IMR-90 (cell line): ENCODE results near the gene SUGCT. TPM values are rescaled to one million over a fixed set of nuclear protein-coding genes. Genes with fewer than 3 reads are reported as not detected.

Source experiments
- ATAC-seq: fragments of 200-7000 bp; cut with Tn5 transposase; 2 replicates; pipeline ENCODE4 v1.9.1; 2020; ENCODE audit warnings: low read depth, mild to moderate bottlenecking, moderate library complexity
- BruUV-seq: library from RNA; stranded (reverse); fragments of 400-500 nt; replicated peaks from 2 replicates; lab custom pipeline; 2021; lab: Mats Ljungman, UMichigan
- CTCF ChIA-PET: fragments of 300-600 bp; formaldehyde crosslinking; extraction: SDS; loops from one replicate; lab custom pipeline; 2021; ENCODE audit warnings: antibody characterized with exemption; lab: Yijun Ruan, JAX
- POLR2A ChIA-PET: fragments of 300-600 bp; sonication (Branson Sonifier 250); formaldehyde crosslinking; loops from one replicate; lab custom pipeline; 2022; ENCODE audit warnings: antibody characterized with exemption; ENCODE audit not compliant: unreplicated experiment; lab: Charles Lee
- DNase-seq: peaks from one replicate; pipeline ENCODE4 v3.0.0; 2013
- H2AFZ ChIP-seq: replicated peaks from 2 replicates; pipeline ENCODE3; 2013; ENCODE audit warnings: low read length, mild to moderate bottlenecking; ENCODE audit not compliant: poor library complexity
- H2AK5ac ChIP-seq: 2 replicates; pipeline ENCODE4 v1.6.1; 2013; ENCODE audit warnings: low read depth, low read length, inconsistent platforms
- H2AK9ac ChIP-seq: replicated peaks from 2 replicates; pipeline ENCODE3; 2013; ENCODE audit warnings: mild to moderate bottlenecking, low read depth, low read length, moderate library complexity; ENCODE audit not compliant: poor library complexity
- H2BK120ac ChIP-seq: 2 replicates; pipeline ENCODE4 v1.6.1; 2013; ENCODE audit warnings: low read depth, low read length, inconsistent platforms
- H2BK15ac ChIP-seq: 3 replicates; pipeline ENCODE4 v1.6.1; 2013; ENCODE audit warnings: low read depth, low read length, inconsistent platforms
- H2BK20ac ChIP-seq: 2 replicates; pipeline ENCODE4 v1.6.1; 2013; ENCODE audit warnings: low read depth, mild to moderate bottlenecking, inconsistent platforms, low read length, moderate library complexity
- H2BK5ac ChIP-seq: 2 replicates; pipeline ENCODE4 v1.6.1; 2013; ENCODE audit warnings: mild to moderate bottlenecking, low read depth, low read length, inconsistent platforms; ENCODE audit not compliant: poor library complexity, severe bottlenecking
- H3K14ac ChIP-seq: replicated peaks from 2 replicates; pipeline ENCODE4 v1.6.1; 2013; ENCODE audit warnings: low read depth, low read length, inconsistent platforms
- H3K18ac ChIP-seq: 2 replicates; pipeline ENCODE4 v1.6.1; 2013; ENCODE audit warnings: low read depth, low read length, control low read depth
- H3K23ac ChIP-seq: 2 replicates; pipeline ENCODE4 v1.6.1; 2013; ENCODE audit warnings: low read depth, low read length, inconsistent platforms
- H3K27ac ChIP-seq: 2 replicates; pipeline ENCODE4 v1.5.1; 2013; ENCODE audit warnings: mild to moderate bottlenecking, control low read depth, low read length; ENCODE audit not compliant: insufficient read depth
- H3K27me3 ChIP-seq: 2 replicates; pipeline ENCODE4 v1.6.1; 2013; ENCODE audit warnings: low read length; ENCODE audit not compliant: control insufficient read depth, insufficient read depth
- H3K36me3 ChIP-seq: 2 replicates; pipeline ENCODE4 v1.6.1; 2013; ENCODE audit warnings: low read length, mixed read lengths; ENCODE audit not compliant: control insufficient read depth, insufficient read depth
- H3K4ac ChIP-seq: 2 replicates; pipeline ENCODE4 v1.6.1; 2013; ENCODE audit warnings: low read depth, low read length, inconsistent platforms
- H3K4me1 ChIP-seq: 2 replicates; pipeline ENCODE4 v1.6.1; 2013; ENCODE audit warnings: low read length, mixed read lengths; ENCODE audit not compliant: control insufficient read depth, insufficient read depth
- H3K4me2 ChIP-seq: 2 replicates; pipeline ENCODE4 v1.6.1; 2013; ENCODE audit warnings: low read depth, mild to moderate bottlenecking, control low read depth, low read length, moderate library complexity
- H3K4me3 ChIP-seq: 2 replicates; pipeline ENCODE4 v1.5.1; 2013; ENCODE audit warnings: low read depth, mild to moderate bottlenecking, control low read depth, low read length, moderate library complexity; ENCODE audit not compliant: insufficient read depth
- H3K56ac ChIP-seq: 2 replicates; pipeline ENCODE4 v1.6.1; 2013; ENCODE audit warnings: low read length, inconsistent platforms; ENCODE audit not compliant: insufficient read depth; ENCODE audit errors: extremely low read depth
- H3K79me1 ChIP-seq, 2 experiments: 2 replicates each; pipeline ENCODE4 v1.6.1; 2013; ENCODE audit warnings: low read length in 2 of 2, inconsistent platforms in 1 of 2, low read depth in 1 of 2
- H3K9ac ChIP-seq: 2 replicates; pipeline ENCODE4 v1.6.1; 2013; ENCODE audit warnings: low read depth, low read length, control low read depth
- H3K9me1 ChIP-seq: 2 replicates; pipeline ENCODE4 v1.6.1; 2013; ENCODE audit warnings: low read length, inconsistent platforms; ENCODE audit not compliant: insufficient read depth
- H3K9me3 ChIP-seq: 2 replicates; pipeline ENCODE4 v1.6.1; 2013; ENCODE audit warnings: low read length; ENCODE audit not compliant: control insufficient read depth, insufficient read depth
- H4K20me1 ChIP-seq: 2 replicates; pipeline ENCODE4 v1.6.1; 2013; ENCODE audit warnings: low read length, inconsistent platforms; ENCODE audit not compliant: insufficient read depth
- H4K5ac ChIP-seq: 2 replicates; pipeline ENCODE4 v1.6.1; 2013; ENCODE audit warnings: mild to moderate bottlenecking, low read depth, low read length, control low read depth
- H4K8ac ChIP-seq, 2 experiments: 2 replicates each; pipeline ENCODE4 v1.6.1; 2013; ENCODE audit warnings: low read depth in 2 of 2, low read length in 2 of 2, control low read depth in 1 of 2, inconsistent platforms in 1 of 2
- H4K91ac ChIP-seq: 2 replicates; pipeline ENCODE4 v1.6.1; 2013; ENCODE audit warnings: low read depth, low read length, inconsistent platforms; ENCODE audit not compliant: insufficient read depth
- BHLHE40 ChIP-seq: fragments of 150-350 bp; IDR thresholded peaks from 2 replicates; pipeline ENCODE4 v1.6.1; 2016; ENCODE audit warnings: mild to moderate bottlenecking, low read depth, low read length
- CEBPB ChIP-seq: IDR thresholded peaks from 2 replicates; pipeline ENCODE4 v1.6.1; 2012; ENCODE audit warnings: low read depth, low read length, improper control_type of control experiment
- CHD1 ChIP-seq: IDR thresholded peaks from 2 replicates; pipeline ENCODE4 v1.6.1; 2012; ENCODE audit warnings: low read depth, low read length, improper control_type of control experiment
- CTCF ChIP-seq: conservative IDR thresholded peaks from 2 replicates; pipeline ENCODE4 v1.5.1; 2012; ENCODE audit warnings: mild to moderate bottlenecking, low read depth, low read length, improper control_type of control experiment
- ELK1 ChIP-seq: fragments of 150-350 bp; IDR thresholded peaks from 2 replicates; pipeline ENCODE4 v1.6.1; 2016; ENCODE audit warnings: low read depth, mild to moderate bottlenecking, low read length, moderate library complexity, borderline replicate concordance
- FOS ChIP-seq: fragments of 150-350 bp; IDR thresholded peaks from 2 replicates; pipeline ENCODE4 v1.6.1; 2016; ENCODE audit warnings: low read depth, low read length
- MAFK ChIP-seq: IDR thresholded peaks from 2 replicates; pipeline ENCODE4 v1.6.1; 2012; ENCODE audit warnings: low read depth, low read length, improper control_type of control experiment
- MAZ ChIP-seq: IDR thresholded peaks from 2 replicates; pipeline ENCODE4 v1.6.1; 2012; ENCODE audit warnings: low read depth, mild to moderate bottlenecking, low read length, improper control_type of control experiment, moderate library complexity, borderline replicate concordance
- MXI1 ChIP-seq: IDR thresholded peaks from 2 replicates; pipeline ENCODE4 v1.6.1; 2012; ENCODE audit warnings: low read depth, mild to moderate bottlenecking, low read length, moderate library complexity, borderline replicate concordance
- NFE2L2 ChIP-seq: fragments of 150-350 bp; IDR thresholded peaks from 2 replicates; pipeline ENCODE4 v1.6.1; 2016; ENCODE audit warnings: low read depth, mild to moderate bottlenecking, low read length
- POLR2A ChIP-seq: IDR thresholded peaks from 2 replicates; pipeline ENCODE4 v1.6.1; 2012; ENCODE audit warnings: mild to moderate bottlenecking, low read depth, low read length
- RAD21 ChIP-seq: IDR thresholded peaks from 2 replicates; pipeline ENCODE4 v1.6.1; 2012; ENCODE audit warnings: low read length, improper control_type of control experiment
- RCOR1 ChIP-seq: IDR thresholded peaks from 2 replicates; pipeline ENCODE4 v1.6.1; 2012; ENCODE audit warnings: mild to moderate bottlenecking, low read length, improper control_type of control experiment; ENCODE audit not compliant: insufficient replicate concordance
- RFX5 ChIP-seq: IDR thresholded peaks from 2 replicates; pipeline ENCODE4 v1.8.0; 2012; ENCODE audit warnings: low read depth, mild to moderate bottlenecking, low read length, moderate library complexity
- SMC3 ChIP-seq: fragments of 150-350 bp; IDR thresholded peaks from 2 replicates; pipeline ENCODE4 v1.6.1; 2016; ENCODE audit warnings: low read depth, mild to moderate bottlenecking, antibody characterized with exemption, low read length, moderate library complexity
- USF2 ChIP-seq: fragments of 150-350 bp; IDR thresholded peaks from 2 replicates; pipeline ENCODE4 v1.6.1; 2017; ENCODE audit warnings: mild to moderate bottlenecking, antibody characterized with exemption, low read length, low read depth
- WGBS, 2 experiments: methylation state at CpG; one replicate each; pipeline versions ENCODE4 v1.1.5 to v1.1.7; 2013; ENCODE audit warnings: missing lambda C conversion rate in 2 of 2; ENCODE audit not compliant: insufficient read length in 1 of 2; ENCODE audit errors: extremely low coverage in 2 of 2; 5-methylcytosine and 5-hydroxymethylcytosine counted together
- dilution Hi-C: fragments of 300-500 bp; cut with HindIII; formaldehyde crosslinking; loops from one replicate; pipeline ENCODE4 v1.14.3; 2018; ENCODE audit warnings: low sequenced_read_pairs; ENCODE audit not compliant: unreplicated experiment
- in situ Hi-C: fragments of 300-500 bp; cut with MboI; formaldehyde crosslinking; loops from 3 replicates; pipeline ENCODE4 v1.14.3; 2019; ENCODE audit warnings: low sequenced_read_pairs, inconsistent platforms, mixed read lengths
- intact Hi-C: fragments of 100-400 bp; cut with micrococcal nuclease; formaldehyde crosslinking; loops from 2 replicates; pipeline ENCODE4 v1.10.0; 2022
- polyA plus RNA-seq, 3 experiments: library from polyadenylated mRNA; depleted of rRNA; stranded (reverse); fragments of >200 nt; gene quantifications; 2 replicates each; pipeline ENCODE4 v1.2.3, GENCODE V29; 2012; ENCODE audit warnings: low replicate concordance in 1 of 3
- total RNA-seq: library from RNA; depleted of rRNA; stranded (reverse); fragments of >200 nt; gene quantifications from 2 replicates; pipeline ENCODE4 v1.2.3, GENCODE V29; 2012

SUGCT gene
- total and polyA plus RNA-seq, 2 of the 4 experiments (the other 2 are of a cell fraction) = 5.9 to 8.3 TPM

- BruUV-seq = no TSS peak
- in situ Hi-C loops (no loop called here), intact Hi-C loops (no loop called here), dilution Hi-C loops (no loop called here)
- ATAC-seq (no peak), DNase-seq (no peak)
- Histone ChIP-seq H2AK5ac (no peak overlapping the region), H4K20me1 (no peaks in the 10 kb centered on the region), H4K91ac (no peak overlapping the region), H3K4me1 (peaks cover 5% of the 10 kb centered on the region; the same call in 1 of the 2 replicates), H3K4me2 (no peak overlapping the region), H3K9me3 (no peaks in the 10 kb centered on the region), H3K9me1 (peaks cover 3% of the 10 kb centered on the region; the same call in 1 of the 2 replicates), H3K18ac (no peak overlapping the region), H2AFZ (no peak overlapping the region), H3K27me3 (no peaks in the 10 kb centered on the region), H2BK15ac (no peak overlapping the region), H3K9ac (no peak overlapping the region), H2BK120ac (no peak overlapping the region), H3K79me1 (no peaks in the 10 kb centered on the region), H3K27ac (no peak overlapping the region), H3K4me3 (no peak overlapping the region), H4K5ac (no peak overlapping the region), H3K4ac (no peak overlapping the region), H3K56ac (no peak overlapping the region), H2BK5ac (no peak overlapping the region), H3K14ac (no peak overlapping the region), H2AK9ac (no peak overlapping the region), H2BK20ac (no peak overlapping the region), H4K8ac (no peak overlapping the region), H3K23ac (no peak overlapping the region), H3K36me3 (no peaks in the 10 kb centered on the region)
- ChIA-PET POLR2A (no interaction called here), CTCF (no interaction called here)
- no CpG with 5 or more reads among the region's 2 CpGs for whole genome bisulfite sequencing, 2 experiments
- TF ChIP-seq RCOR1 (no peak), CHD1 (no peak), FOS (no peak), CTCF (no peak), RAD21 (no peak), CEBPB (no peak), USF2 (no peak), NFE2L2 (no peak), MXI1 (no peak), BHLHE40 (no peak), RFX5 (no peak), ELK1 (no peak), MAZ (no peak), MAFK (no peak), POLR2A (no peak), SMC3 (no peak)
Measured at GRCh38 chr7:40847921-40848320, 713.1 kb downstream of the SUGCT start.
